ENCODE measurements around the gene CTLA4.
"Not testable (repeated sequence)": the region's sequence is repeated elsewhere in the genome, so short reads cannot be mapped to it uniquely, and the experiment has no call there.

The CTLA4 gene

GRCh38 chr2:203858176-203858575 is 9.4 kb upstream of the CTLA4 start:
- DNase-seq, result no peak

DNA sequence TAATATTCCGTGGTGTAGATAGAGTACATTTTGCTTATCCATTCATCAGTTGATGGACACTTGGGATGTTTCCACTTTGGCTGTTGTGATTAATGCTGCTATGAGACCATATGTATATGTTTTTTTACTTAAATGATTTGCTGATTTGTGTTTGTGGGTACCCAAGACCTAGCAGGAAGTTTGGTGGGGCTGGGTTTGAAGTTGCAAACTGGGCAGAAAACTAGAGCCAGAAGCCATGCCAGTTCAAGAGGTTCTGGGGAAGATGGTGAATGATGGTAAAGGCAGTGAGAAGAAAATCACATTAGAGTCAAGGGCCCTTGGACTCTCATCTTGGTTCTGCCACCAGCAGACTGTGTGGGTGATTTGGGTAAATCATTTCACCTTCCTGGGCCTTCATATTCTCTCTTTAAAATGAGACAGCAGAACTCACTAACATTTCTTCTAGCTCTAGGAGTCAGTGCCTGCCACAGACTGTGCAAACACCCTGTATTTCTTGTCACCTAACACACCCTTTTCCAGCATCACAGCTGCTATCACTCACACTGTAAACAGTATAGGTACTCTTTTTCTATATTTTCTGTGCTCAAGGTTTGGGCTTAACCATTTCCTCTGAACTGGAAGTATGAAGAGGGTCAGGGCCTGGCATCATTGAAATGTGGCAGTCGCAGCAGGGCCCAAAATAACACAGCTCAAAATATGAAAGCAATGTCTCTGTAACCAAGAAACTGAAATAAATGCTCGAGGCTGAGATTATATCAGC is 8.4 kb upstream of the CTLA4 start:
- DNase-seq, result no peak

DNA sequence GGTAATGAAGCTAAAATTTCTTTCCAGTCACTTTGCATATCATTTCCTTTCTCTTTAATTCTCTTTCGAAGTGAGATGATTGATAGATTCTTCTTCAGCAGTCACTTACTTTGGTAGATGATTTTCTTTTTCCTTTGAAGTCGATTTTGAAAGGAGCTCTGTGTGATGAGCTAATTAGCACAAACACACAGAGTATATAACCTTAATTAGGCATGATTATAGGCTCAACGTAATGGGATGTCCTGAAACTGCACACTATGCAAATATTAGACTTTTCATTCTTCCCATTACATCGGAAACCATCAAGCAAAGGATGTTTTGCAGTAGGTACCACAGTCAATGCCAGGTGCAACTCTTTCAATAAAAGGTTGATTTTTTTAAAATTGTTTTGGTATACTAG is 6.4 kb upstream of the CTLA4 start:
- no peak for DNase-seq

DNA sequence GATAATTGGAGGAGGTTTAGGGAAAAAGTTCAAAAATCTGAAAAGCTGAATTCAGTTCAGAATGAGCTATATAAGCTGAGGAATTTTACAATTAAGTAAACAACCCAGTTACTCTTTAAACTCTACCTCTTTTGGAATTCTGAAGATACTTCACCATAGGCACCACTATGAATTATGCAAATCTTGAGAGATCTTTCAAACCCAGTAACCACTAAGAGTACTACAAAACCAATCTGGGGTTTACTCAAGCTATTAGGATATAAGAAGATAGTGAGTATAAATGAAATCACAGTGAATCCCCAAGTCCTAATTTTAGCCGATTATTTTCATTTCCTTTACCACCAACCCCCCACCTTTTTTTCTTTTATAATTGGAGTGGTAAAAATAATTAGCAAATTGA is 6.0 kb upstream of the CTLA4 start:
- DNase-seq, result no peak

- DNase-seq, result no peak
Measured at GRCh38 chr2:203869223-203870042, 1.9 kb downstream of the CTLA4 start.

- DNase-seq, result no peak
Measured at GRCh38 chr2:203870481-203870880, 2.9 kb downstream of the CTLA4 start.

DNA sequence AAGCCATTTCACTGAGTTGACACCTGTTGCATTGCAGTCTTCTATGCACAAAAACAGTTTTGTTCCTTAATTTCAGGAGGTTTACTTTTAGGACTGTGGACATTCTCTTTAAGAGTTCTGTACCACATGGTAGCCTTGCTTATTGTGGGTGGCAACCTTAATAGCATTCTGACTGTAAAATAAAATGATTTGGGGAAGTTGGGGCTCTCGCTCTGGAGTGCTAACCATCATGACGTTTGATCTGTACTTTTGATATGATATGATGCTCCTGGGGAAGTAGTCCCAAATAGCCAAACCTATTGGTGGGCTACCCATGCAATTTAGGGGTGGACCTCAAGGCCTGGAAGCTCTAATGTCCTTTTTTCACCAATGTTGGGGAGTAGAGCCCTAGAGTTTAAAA is 3.4 kb downstream of the CTLA4 start:
- DNase-seq, result no peak

GRCh38 chr2:203871371-203871983 is 3.9 kb downstream of the CTLA4 start:
- DNase-seq, result no peak

DNA sequence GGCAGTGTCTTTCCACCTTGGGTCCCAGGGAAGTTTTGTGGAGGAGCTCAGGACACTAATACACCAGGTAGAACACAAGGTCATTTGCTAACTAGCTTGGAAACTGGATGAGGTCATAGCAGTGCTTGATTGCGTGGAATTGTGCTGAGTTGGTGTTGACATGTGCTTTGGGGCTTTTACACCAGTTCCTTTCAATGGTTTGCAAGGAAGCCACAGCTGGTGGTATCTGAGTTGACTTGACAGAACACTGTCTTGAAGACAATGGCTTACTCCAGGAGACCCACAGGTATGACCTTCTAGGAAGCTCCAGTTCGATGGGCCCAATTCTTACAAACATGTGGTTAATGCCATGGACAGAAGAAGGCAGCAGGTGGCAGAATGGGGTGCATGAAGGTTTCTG is 5.9 kb downstream of the CTLA4 start:
- DNase-seq, result no peak

GRCh38 chr2:203873921-203874631 is 6.5 kb downstream of the CTLA4 start:
- DNase-seq, result peak in 1 of 2 experiments; percentile 11

- no peak for DNase-seq
Measured at GRCh38 chr2:203875471-203875870, 7.9 kb downstream of the CTLA4 start.

DNA sequence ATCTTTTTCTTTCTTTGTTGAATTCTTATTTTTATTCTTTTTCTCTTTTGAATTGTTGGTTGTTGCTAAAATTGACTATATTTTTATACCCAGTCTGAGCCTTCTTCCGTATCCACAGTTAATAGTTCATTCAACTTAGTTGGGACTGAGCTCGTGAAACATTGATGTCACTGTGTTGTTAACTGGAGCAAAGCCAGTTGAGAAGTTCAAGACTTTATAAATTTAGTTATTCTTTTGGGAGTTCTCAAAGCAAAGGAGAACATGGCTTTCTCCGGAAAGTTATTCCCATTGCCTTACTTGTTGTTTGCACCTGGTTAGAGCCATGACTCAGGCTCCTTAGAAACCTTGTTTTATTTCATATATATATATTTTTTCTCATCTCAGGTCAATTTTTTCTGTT is 8.8 kb downstream of the CTLA4 start:
- no peak for DNase-seq

- DNase-seq, result no peak
Measured at GRCh38 chr2:203878063-203878462, 10.5 kb downstream of the CTLA4 start.

DNA sequence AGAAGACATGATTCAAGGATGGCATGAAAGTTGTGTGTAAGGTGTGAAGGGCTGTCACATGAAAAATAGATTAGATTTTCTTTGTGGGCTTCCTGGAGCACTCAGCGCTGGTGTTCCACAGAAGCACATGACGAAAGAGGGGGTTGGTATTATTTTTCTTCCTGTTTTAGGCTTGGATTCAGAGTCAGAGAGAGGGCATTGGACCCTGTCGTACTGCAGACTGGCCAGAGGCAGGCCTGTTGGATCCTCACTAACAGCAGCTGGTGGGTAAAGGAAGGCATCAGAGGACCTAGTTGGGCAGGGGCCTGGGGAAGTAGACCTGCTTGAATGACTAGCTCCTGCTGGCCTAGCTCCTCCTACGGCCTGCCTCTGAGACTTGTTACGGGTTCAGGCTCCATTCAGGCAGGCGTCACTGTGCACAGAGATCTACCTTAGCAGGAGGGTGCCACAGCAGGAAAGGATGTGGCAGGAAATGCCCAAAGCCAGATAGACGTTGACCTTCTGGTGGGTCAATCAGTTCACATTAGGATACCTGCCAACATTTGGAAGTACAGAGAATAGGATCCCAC is 13.1 kb downstream of the CTLA4 start:
- no peak for DNase-seq

DNA sequence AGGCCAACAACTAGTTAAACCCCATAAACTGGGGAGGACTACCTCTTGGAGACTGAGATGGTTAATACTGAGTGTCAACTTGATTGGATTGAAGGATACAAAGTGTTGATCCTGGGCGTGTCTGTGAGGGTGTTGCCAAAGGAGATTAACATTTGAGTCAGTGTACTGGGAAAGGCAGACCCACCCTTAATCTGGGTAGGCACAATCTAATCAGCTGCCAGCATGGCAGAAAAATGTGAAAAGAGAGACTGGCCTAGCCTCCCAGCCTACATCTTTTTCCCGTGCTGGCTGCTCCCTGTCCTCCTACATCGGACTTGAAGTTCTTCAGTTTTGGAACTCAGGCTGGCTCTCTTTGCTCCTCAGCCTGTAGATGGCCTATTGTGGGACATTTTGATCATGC is 13.6 kb downstream of the CTLA4 start:
- DNase-seq, result not testable (repeated sequence)

- DNase-seq, result no peak
Measured at GRCh38 chr2:203882551-203882950, 15.0 kb downstream of the CTLA4 start.

- no peak for DNase-seq
Measured at GRCh38 chr2:203886661-203887151, 19.1 kb downstream of the CTLA4 start.

GRCh38 chr2:203887677-203888076 is 20.1 kb downstream of the CTLA4 start:
- DNase-seq, result no peak

DNA sequence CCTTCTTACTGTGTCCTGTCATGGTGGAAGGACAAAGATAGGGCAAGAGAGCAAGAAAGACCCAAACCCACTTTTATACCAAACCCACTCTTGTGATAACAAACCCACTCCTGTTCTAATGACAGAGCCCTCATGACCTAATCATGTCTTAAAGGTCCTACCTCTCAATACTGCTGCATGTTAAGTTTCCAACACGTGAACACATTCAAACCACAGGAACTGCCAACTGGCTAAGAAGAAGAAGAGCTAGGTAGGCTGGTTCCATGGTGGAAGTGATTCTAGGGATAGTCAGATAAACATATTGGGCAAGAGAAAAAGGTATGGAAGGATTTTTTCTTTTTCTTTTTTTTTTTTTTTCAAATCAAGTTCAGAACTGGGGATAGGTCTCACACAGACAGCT is 22.0 kb downstream of the CTLA4 start:
- DNase-seq, result no peak

GRCh38 chr2:203889944-203890343 is 22.4 kb downstream of the CTLA4 start:
- no peak for DNase-seq

DNA sequence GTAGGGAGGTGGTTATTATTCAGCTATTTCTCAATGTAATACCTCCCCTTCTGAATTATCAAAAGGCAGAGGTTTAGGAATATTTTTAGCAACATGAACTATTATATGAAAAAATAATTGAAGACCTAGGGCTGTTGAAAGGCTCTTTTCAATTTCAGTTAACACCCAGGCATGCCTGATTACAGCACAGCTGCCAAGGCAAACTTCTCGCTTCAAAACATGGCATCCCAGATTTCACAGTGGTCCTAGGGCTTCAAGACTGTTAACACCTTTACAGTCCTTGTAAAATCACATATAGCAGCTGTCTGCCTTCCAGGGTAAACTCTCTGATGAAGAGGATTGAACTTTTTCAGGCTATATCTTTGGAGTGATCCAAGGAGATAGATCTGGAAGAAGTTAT is 23.2 kb downstream of the CTLA4 start:
- no peak for DNase-seq

DNA sequence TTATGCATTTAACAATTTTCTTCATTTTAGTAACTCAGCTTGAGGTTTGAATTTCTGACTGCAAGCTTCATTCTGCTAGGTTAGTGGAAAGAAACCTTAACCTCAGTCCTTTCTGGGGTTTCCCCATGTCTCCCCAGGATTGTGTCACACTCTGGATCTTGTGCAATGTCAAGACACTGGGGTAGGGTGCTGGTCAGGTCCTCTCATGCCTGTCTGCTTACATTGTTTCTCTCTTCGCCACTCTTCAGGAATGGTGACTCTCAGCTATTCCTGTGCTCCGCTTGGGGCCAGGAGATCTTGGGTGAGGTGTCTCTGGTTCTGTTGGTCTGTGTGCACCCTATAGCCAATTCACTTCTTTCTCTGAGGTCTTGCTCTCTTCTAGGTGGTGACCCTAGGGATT is 23.9 kb downstream of the CTLA4 start:
- no peak for DNase-seq

DNA sequence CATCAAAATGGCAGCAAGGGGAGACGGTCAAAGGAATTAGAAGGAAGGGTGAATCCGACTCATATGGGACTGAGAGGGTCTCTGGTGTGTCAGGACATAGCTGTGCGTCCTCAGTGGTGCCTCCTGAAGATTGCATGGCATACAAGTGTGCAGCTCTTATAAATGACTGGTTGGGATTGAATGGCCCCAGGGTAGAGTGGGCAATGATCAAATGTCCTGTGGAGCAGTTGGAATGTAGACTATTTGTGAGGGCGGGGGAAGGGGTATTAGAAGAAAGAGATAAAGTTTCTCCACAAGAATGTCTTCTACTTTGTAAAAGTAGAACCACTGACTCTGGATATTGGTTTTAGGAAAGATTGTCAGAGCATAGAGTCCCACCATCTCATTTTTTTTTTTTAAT is 24.6 kb downstream of the CTLA4 start:
- DNase-seq, result no peak

All from NCI-H524 (cell line).